ENCODE measurements around the gene TBXAS1. TPM values are rescaled to one million over a fixed set of nuclear protein-coding genes. Genes with fewer than 3 reads are reported as not detected.
"Not testable (repeated sequence)": the region's sequence is repeated elsewhere in the genome, so short reads cannot be mapped to it uniquely, and the experiment has no call there.

Gene TBXAS1
- total RNA-seq, 1 donor from 2014 or later, result 3.4 TPM

DNA sequence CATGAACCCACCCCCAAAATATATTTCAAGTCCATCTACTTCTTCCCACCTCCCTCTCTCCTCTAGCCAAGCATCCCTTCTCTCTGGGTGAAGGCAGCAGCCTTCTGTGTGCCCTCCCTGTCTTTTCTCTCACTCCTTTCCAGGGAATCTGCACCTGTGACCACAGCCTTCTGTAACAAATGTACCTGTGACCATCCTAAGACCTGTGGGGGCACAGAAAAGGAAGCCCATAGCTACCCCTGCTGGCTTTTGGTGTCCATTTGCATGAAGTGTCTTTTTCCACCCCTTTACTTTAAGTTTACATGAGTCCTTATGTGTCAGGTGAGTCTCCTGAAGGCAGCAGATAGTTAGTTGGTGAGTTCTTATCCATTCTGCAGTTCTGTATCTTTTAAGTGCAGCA, 2.0 kb upstream of the TBXAS1 start:
- DNase-seq, result no peak

- no peak for DNase-seq
These were observed 618 bp upstream of the TBXAS1 start for GRCh38 chr7:139828446-139828845.

GRCh38 chr7:139829775-139830117, 682 bp downstream of the TBXAS1 start:
- no peak for DNase-seq

- DNase-seq, result no peak
These were observed 1.2 kb downstream of the TBXAS1 start for GRCh38 chr7:139830292-139830691.

- no peak for DNase-seq
These were observed 1.9 kb downstream of the TBXAS1 start for GRCh38 chr7:139830782-139831501.

GRCh38 chr7:139835848-139836247, 6.8 kb downstream of the TBXAS1 start:
- DNase-seq, result not testable (repeated sequence)

DNA sequence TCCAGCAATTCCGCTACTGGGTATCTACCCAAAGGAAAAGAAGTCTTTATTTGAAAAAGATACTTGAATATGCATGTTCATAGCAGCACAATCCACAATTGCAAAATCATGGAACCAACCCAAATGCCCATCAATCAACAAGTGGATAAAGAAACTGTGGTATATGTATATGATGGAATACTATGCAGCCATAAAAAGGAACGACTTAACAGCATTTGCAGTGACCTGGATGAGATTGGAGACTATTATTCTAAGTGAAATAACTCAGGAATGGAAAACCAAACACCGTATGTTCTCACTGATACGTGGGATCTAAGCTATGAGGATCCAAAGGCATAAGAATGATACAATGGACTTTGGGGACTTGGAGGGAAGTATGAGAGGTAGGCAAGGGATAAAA, 8.2 kb downstream of the TBXAS1 start:
- not testable (repeated sequence) for DNase-seq

GRCh38 chr7:139838276-139838675, 9.2 kb downstream of the TBXAS1 start:
- DNase-seq, result no peak

DNA sequence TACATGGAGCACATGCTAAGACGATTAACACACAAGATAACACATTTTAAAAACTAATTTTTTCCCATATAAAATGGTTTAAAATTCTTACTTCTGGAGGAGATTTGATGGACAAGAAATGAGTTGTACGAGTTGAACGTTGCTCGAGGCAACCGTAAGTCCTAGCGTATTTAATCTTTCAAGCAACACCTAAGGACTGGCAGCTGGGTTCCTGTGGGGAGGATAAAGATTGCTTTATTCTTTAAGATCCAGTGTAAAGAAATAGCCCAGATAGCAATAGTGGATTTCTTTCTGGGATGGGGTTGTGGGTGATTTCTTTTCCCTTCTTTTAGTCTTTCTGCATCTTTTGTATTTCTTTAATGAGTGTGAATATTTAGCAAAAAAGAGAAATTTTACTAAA, 9.8 kb downstream of the TBXAS1 start:
- no peak for DNase-seq

- DNase-seq, result no peak
These were observed 11.7 kb downstream of the TBXAS1 start for GRCh38 chr7:139840776-139841175.

DNA sequence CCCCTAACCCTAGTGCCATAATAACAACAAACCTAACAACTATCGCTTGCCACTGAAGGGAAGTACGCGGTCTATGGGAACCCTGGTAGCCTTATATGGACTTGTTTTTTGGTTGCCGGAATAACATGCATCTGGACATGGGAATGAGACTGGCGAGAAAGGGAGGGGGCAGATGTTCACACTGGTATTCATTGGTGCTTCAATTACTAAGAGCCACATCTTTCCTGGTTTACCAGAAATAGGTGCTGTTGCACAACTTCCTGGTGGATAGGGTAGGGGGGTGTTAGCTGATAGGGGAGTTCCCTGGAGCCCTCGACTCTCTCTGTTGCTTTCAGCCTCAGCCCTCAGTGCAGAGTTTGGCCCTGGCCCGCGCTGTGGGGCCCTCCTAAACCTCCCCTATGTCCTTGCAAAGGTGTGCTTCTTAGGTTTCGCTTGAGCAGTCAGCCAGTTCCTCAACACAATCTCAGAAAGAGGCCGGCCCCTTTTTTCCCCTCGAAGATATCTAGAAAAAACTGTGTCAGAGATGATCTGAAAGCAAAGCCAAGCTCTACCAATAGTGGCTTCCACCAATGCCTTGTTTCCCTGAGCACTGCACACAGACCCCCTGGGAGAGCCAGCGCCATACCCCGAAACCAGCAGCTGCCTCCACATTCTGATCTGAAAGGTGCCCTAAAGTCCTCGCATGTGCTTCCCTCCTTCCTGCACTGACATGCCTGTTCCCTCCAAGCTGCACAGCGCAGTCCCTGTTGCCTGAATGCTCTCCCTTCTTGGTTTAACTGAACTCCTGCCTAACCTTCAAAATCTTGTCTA, 13.5 kb downstream of the TBXAS1 start:
- no peak for DNase-seq

GRCh38 chr7:139843211-139843537, 14.1 kb downstream of the TBXAS1 start:
- not testable (repeated sequence) for DNase-seq

GRCh38 chr7:139844779-139845442, 15.8 kb downstream of the TBXAS1 start:
- DNase-seq, result no peak

GRCh38 chr7:139845443-139845805, 16.4 kb downstream of the TBXAS1 start:
- DNase-seq, result no peak

DNA sequence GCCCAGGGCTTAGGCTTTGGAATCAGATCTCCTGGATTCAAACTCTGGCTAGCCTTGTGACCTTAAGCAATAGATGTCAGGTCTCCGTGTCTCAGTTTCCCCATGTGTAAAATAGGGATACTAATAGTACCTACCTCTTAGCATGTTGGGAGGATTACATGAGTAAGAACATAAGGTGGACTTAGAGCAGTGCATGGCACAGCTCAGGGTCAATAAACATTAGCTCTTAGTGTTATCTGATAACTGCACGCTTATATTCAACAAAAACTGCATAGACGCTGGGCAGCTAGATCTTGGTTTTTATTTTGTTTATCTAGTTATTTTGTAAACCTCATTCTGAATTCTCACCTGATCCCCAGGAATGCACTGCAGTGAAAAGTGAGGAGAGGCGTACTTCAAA, 17.2 kb downstream of the TBXAS1 start:
- no peak for DNase-seq

GRCh38 chr7:139848274-139848673, 19.2 kb downstream of the TBXAS1 start:
- DNase-seq, result no peak

GRCh38 chr7:139850906-139851305, 21.8 kb downstream of the TBXAS1 start:
- DNase-seq, result no peak

DNA sequence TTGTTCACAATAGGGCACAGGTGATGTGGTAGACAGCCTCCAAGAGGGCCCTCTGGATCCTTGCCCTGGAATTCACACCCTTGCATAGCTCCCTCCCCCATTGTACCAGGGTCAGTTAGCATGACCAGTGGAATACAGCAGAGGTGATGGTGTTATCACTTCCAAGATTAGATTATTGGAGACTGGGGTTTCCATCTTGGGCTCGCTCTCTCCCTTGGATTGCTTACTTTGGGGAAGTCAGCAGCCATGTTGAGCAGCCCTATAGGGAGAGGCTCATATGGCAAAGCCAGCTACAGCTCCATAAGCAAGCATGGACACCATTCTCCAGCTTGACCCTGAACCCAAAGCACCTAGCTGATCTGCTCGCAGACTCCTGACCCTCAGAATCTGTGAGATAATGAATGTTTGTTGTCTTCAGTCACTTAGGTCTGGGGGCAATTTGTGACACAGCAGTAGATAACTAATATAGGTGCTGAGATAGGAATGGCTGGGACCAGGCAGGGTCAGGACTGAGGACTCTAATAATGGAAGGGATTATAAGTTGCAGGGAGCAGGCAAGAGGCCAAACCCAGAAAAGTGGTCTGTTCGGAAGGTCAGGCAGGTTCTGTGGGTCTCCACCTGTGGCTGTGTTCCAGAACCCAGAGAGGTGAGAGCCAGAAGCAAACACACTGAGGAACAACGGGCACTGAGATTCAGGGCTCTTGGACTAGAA, 22.9 kb downstream of the TBXAS1 start:
- DNase-seq, result no peak

DNA sequence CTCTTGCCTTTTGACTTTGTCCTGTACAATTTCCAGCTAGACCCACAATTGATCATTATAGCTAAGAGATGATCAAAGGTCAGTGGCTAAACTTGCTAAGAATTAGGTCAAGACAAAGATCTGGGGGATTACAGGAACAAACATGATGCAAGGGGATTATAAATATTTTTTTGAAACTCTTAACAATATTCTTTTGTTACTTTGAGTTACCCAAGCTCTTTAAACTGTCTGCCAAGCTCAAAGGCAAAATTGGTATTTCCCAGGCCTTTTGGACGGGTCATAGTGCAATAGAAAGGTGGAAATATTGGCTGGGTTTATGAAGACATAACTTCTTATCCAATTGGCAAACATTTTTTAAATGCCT, 23.4 kb downstream of the TBXAS1 start:
- DNase-seq, result no peak

DNA sequence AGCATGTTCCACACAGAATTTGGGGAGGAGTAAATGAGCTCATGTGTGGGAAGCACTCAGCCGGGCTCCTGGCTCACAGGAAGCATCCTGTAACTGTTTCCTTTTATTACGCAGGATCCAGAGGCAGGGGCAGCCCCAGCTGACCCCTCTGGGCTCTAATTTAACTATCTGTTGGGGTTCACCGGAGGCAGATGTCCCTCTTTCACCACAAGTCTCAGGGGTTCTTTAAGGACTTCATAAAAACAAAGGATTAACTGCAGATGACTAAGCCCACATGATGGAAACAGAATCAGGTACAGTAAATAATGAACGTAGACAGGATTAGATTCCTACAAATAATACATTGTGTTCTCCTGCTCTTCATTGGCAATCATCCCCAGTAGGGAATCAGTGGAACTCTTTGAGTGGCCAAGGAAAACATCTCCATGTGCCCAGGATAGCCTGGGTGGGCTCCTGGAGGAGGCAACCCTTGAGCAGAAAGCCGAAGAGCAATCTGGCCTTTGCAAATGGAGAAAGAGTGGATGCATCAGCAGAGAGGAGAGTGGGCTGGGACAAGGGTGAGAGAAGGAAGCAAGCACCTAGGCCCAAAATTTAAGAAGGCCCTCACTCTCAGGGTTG, 24.6 kb downstream of the TBXAS1 start:
- no peak for DNase-seq

DNA sequence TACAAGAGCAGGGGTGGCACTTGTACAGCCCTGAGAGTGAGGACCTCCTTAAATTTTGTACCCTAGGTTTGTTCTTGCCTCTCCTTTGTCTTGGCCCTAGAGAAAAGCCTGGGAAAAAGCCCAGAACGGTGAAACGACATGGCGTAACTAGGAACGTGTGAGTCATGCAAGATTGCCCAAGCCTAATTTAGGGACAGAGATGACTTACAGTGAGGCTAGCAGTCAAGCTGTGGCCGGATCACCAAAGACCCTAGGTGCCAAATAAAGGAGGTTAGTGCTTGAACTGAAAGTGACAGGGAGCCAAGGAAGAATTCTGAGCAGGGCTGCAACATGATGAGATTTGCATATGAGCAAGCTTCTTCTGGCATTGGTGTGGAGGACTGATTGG, 25.1 kb downstream of the TBXAS1 start:
- DNase-seq, result no peak

DNA sequence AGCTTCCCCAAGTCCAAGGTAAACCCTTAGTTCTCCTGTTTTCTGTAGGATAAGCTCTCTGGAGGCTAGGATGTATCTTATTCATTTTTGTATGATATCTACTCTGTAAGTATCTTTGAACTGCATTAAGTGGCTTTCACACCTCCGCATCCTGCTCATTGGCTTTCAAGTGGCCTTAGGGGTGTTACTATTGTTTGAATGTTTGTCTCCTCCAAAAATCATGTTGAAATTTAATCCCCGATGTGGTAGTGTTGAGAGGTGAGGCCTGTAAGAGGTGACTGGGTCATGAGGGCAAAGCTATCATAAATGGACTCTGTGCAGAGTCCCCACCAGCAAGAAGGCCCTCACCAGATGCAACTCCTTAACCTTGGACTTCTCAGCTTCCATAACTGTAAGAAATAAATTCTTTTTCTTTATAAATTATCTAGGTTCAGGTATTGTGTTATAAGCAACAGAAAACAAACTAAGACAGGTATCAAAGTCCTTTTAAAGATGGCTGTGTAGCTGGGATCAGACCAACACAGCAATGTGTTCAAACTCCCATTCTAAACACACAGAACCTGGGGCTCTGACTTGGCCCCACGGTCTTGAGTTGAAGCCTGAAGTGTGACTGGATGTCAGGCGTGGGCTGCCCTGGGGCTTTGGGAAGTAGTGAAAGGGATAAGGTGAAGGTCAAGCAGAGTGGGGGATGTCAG, 25.9 kb downstream of the TBXAS1 start:
- DNase-seq, result no peak
